CD4-positive, alpha-beta T cell (primary cell): ENCODE measurements around the gene S100A13. TPM values are rescaled to one million over a fixed set of nuclear protein-coding genes. Genes with fewer than 3 reads are reported as not detected.

ENCODE experiments used
- ATAC-seq: fragments of 200-7000 bp; cut with Tn5 transposase; one replicate; pipeline ENCODE4 v1.10.0; 2022; ENCODE audit warnings: mild to moderate bottlenecking; ENCODE audit not compliant: poor library complexity
- CTCF ChIA-PET: fragments of 350-600 bp; sonication (Branson Sonifier 250); formaldehyde crosslinking; loops from one replicate; lab custom pipeline; 2021; ENCODE audit warnings: antibody characterized with exemption, inconsistent platforms; lab: Charles Lee
- POLR2A ChIA-PET: fragments of 350-600 bp; sonication (Branson Sonifier 250); formaldehyde crosslinking; loops from one replicate; lab custom pipeline; 2021; ENCODE audit warnings: antibody characterized with exemption, inconsistent platforms; lab: Charles Lee
- DNase-seq, 14 experiments: peaks; one replicate each; pipeline ENCODE4 v3.0.0-alpha.2; 2013 to 2020; ENCODE audit warnings: mixed read lengths in 2 of 14
- H3K27ac ChIP-seq, 2 donors: one replicate each; pipeline versions ENCODE4 v1.5.1 to v1.7.0; 2013; ENCODE audit warnings: low read length in 2 of 2, low read depth in 1 of 2, mild to moderate bottlenecking in 1 of 2
- H3K27me3 ChIP-seq, 2 experiments: 1 replicate in 1 of 2; 2 replicates in 1 of 2; pipeline versions ENCODE4 v1.6.1 to v1.7.0; 2013; ENCODE audit warnings: low read length in 2 of 2, control low read depth in 1 of 2, mild to moderate bottlenecking in 1 of 2, moderate library complexity in 1 of 2; ENCODE audit not compliant: insufficient read depth in 2 of 2, control insufficient read depth in 1 of 2
- H3K36me3 ChIP-seq: one replicate; pipeline ENCODE4 v1.6.1; 2013; ENCODE audit warnings: low read length, control low read depth; ENCODE audit not compliant: insufficient read depth
- H3K4me1 ChIP-seq: one replicate; pipeline ENCODE4 v1.6.1; 2013; ENCODE audit warnings: low read length, control low read depth; ENCODE audit not compliant: insufficient read depth
- H3K4me3 ChIP-seq: one replicate; pipeline ENCODE4 v1.5.1; 2013; ENCODE audit warnings: mild to moderate bottlenecking, low read length, moderate library complexity
- H3K9me3 ChIP-seq, 2 experiments: 1 replicate in 1 of 2; 2 replicates in 1 of 2; pipeline versions ENCODE4 v1.6.1 to v1.7.0; 2013; ENCODE audit warnings: low read length in 2 of 2, mild to moderate bottlenecking in 2 of 2, control low read depth in 1 of 2, moderate library complexity in 1 of 2; ENCODE audit not compliant: control insufficient read depth in 1 of 2, insufficient read depth in 1 of 2
- H3K27ac Mint-ChIP-seq: one replicate; pipeline ENCODE4 v1.8.0; 2020; ENCODE audit warnings: mixed read lengths
- H3K27me3 Mint-ChIP-seq: one replicate; pipeline ENCODE4 v1.8.0; 2021; ENCODE audit warnings: mixed read lengths
- H3K36me3 Mint-ChIP-seq: one replicate; pipeline ENCODE4 v1.8.0; 2021; ENCODE audit warnings: low read depth, mixed read lengths
- H3K4me1 Mint-ChIP-seq: one replicate; pipeline ENCODE4 v1.8.0; 2021; ENCODE audit warnings: low read depth, mixed read lengths
- H3K4me3 Mint-ChIP-seq: one replicate; pipeline ENCODE4 v1.8.0; 2020; ENCODE audit warnings: mild to moderate bottlenecking, mixed read lengths
- H3K9me3 Mint-ChIP-seq: one replicate; pipeline ENCODE4 v1.8.0; 2020; ENCODE audit warnings: mixed read lengths
- CTCF ChIP-seq: fragments of 200-600 bp; IDR thresholded peaks from one replicate; pipeline ENCODE4 v1.8.0; 2022; ENCODE audit warnings: antibody characterized with exemption, mild to moderate bottlenecking
- intact Hi-C, 2 experiments: fragments of 100-400 bp; cut with DNase I in 1 of 2; cut with micrococcal nuclease in 1 of 2; formaldehyde crosslinking; loops; one replicate each; pipeline versions ENCODE4 v1.15.1 to v1.9.0; 2023 to 2025; cut with DNase I, micrococcal nuclease
- total RNA-seq, 174 experiments: library from RNA in 2 of 174; stranded (reverse) in 2 of 174; gene quantifications; one replicate each; pipeline ENCODE4 v1.2.3 and lab custom pipeline; 2021 to 2026

The S100A13 gene
- total RNA-seq, 2 experiments from 2014 or later = 2.1 to 2.8 TPM

GRCh38 chr1:153616917-153617311 lies 10.4 kb downstream of the S100A13 start:
- intact Hi-C loops = loop anchor here (1.0 to 5.0 kb wide), 3 partner anchors 45 to 107 kb away; no protein-coding TSS in a partner anchor
- Histone ChIP-seq H3K36me3 (no peaks in the 10 kb centered on the region), H3K27me3 (no peaks in the 10 kb centered on the region), H3K4me3 (no peak overlapping the region), H3K27ac (no peak overlapping the region), H3K9me3 (no peaks in the 10 kb centered on the region), H3K4me1 (peaks cover 7% of the 10 kb centered on the region)
- ATAC-seq (no peak), DNase-seq (no peak)
- Mint-ChIP-seq H3K4me3 (no peak overlapping the region), H3K27ac (no peak overlapping the region), H3K27me3 (no peaks in the 10 kb centered on the region), H3K36me3 (no peaks in the 10 kb centered on the region), H3K4me1 (peaks cover 5% of the 10 kb centered on the region), H3K9me3 (no peaks in the 10 kb centered on the region)
- CTCF ChIA-PET = interaction anchor here (1.3 to 1.5 kb wide), 2 partner anchors 9 to 106 kb away, joined by 3 read pairs; no protein-coding TSS in a partner anchor
- POLR2A ChIA-PET = no interaction called here
- TF ChIP-seq CTCF = no peak

GRCh38 chr1:153616144-153616916 lies 11.0 kb downstream of the S100A13 start, which contains the start of gene S100A14:
TSS of gene S100A14 (minus strand) at chr1:153616325. CDS start at chr1:153615858, 467 bp downstream.
- no peaks in the 10 kb centered on the region for H3K9me3 ChIP-seq
- no peak within 1 kb of the TSS for H3K4me3 ChIP-seq
- no peaks in the 10 kb centered on the region for H3K36me3 Mint-ChIP-seq
- ChIA-PET POLR2A (no interaction called here), CTCF (no interaction called here)
- H3K4me3 Mint-ChIP-seq = no peak within 1 kb of the TSS
- intact Hi-C loops = loop anchor here in 1 of 2 experiments (5.0 kb wide), 1 partner anchor 44 kb away; no protein-coding TSS in a partner anchor
- DNase-seq (no peak), ATAC-seq (no peak)
- H3K9me3 Mint-ChIP-seq = no peaks in the 10 kb centered on the region
- no peaks in the 10 kb centered on the region for H3K36me3 ChIP-seq
- TF ChIP-seq CTCF = no peak
- H3K4me1 ChIP-seq = peaks cover 7% of the 10 kb centered on the region
- H3K27ac ChIP-seq = no peak within 1 kb of the TSS
- H3K27me3 Mint-ChIP-seq = no peaks in the 10 kb centered on the region
- no peak within 1 kb of the TSS for H3K27ac Mint-ChIP-seq
- H3K27me3 ChIP-seq = no peaks in the 10 kb centered on the region
- H3K4me1 Mint-ChIP-seq = peaks cover 5% of the 10 kb centered on the region

GRCh38 chr1:153615406-153615805 lies 11.9 kb downstream of the S100A13 start:
- ATAC-seq = no peak
- Mint-ChIP-seq H3K9me3 (no peaks in the 10 kb centered on the region), H3K27me3 (no peaks in the 10 kb centered on the region), H3K36me3 (no peaks in the 10 kb centered on the region), H3K4me3 (no peak overlapping the region), H3K27ac (no peak overlapping the region), H3K4me1 (peaks cover 5% of the 10 kb centered on the region)
- no peaks in the 10 kb centered on the region for H3K36me3 ChIP-seq
- intact Hi-C loops = loop anchor here in 1 of 2 experiments (5.0 kb wide), 1 partner anchor 43 kb away; no protein-coding TSS in a partner anchor
- no peak for DNase-seq
- H3K27ac ChIP-seq = no peak overlapping the region
- no peaks in the 10 kb centered on the region for H3K27me3 ChIP-seq
- ChIA-PET CTCF (no interaction called here), POLR2A (no interaction called here)
- no peak for TF ChIP-seq CTCF
- no peak overlapping the region for H3K4me3 ChIP-seq
- no peaks in the 10 kb centered on the region for H3K9me3 ChIP-seq
- H3K4me1 ChIP-seq = peaks cover 7% of the 10 kb centered on the region
